ENCODE data around the gene CPNE8. TPM values are rescaled to one million over a fixed set of nuclear protein-coding genes. Genes with fewer than 3 reads are reported as not detected.

The CPNE8 gene
- total RNA-seq, 3 donors from 2014 or later: 11.3 to 29.8 (median 28.3) TPM

GRCh38 chr12:38689704-38690103 lies 215.7 kb downstream of the CPNE8 start:
- Histone ChIP-seq H3K27ac (no peak overlapping the region), H3K36me3 (no peaks in the 10 kb centered on the region), H3K4me1 (no peaks in the 10 kb centered on the region), H3K9me3 (peaks cover 0 to 3% of the 10 kb centered on the region in 2 donors), H3K4me3 (no peak overlapping the region), H3K27me3 (no peaks in the 10 kb centered on the region)
- intact Hi-C loops (cut with DNase I; ENCODE audit: low total_unique reads): no loop called here
- no peak for DNase-seq (ENCODE audit: low spot score in 2 of 2)
- TF ChIP-seq CTCF (IDR thresholded peaks at IDR 0.05): no peak
- no peak for TF ChIP-seq POLR2A (IDR thresholded peaks at IDR 0.05)
- no peak for TF ChIP-seq POLR2AphosphoS5 (IDR thresholded peaks at IDR 0.05)

GRCh38 chr12:38689195-38689594 lies 216.2 kb downstream of the CPNE8 start:
- DNase-seq (ENCODE audit: low spot score in 2 of 2): no peak
- no peaks in the 10 kb centered on the region for H3K36me3 ChIP-seq
- no peaks in the 10 kb centered on the region for H3K4me1 ChIP-seq
- intact Hi-C loops (cut with DNase I; ENCODE audit: low total_unique reads): no loop called here
- H3K4me3 ChIP-seq: no peak overlapping the region
- H3K27me3 ChIP-seq: no peaks in the 10 kb centered on the region
- H3K27ac ChIP-seq: no peak overlapping the region
- H3K9me3 ChIP-seq: peaks cover 0 to 3% of the 10 kb centered on the region in 2 donors
- no peak for TF ChIP-seq POLR2AphosphoS5 (IDR thresholded peaks at IDR 0.05)
- no peak for TF ChIP-seq POLR2A (IDR thresholded peaks at IDR 0.05)
- TF ChIP-seq CTCF (IDR thresholded peaks at IDR 0.05): no peak

GRCh38 chr12:38682521-38682920 lies 222.9 kb downstream of the CPNE8 start:
- Histone ChIP-seq H3K27me3 (no peaks in the 10 kb centered on the region), H3K9me3 (peaks cover 0 to 3% of the 10 kb centered on the region in 2 donors), H3K36me3 (peaks cover 3% of the 10 kb centered on the region), H3K4me3 (no peak overlapping the region), H3K4me1 (no peaks in the 10 kb centered on the region), H3K27ac (no peak overlapping the region)
- intact Hi-C loops (cut with DNase I; ENCODE audit: low total_unique reads): no loop called here
- no peak for DNase-seq (ENCODE audit: low spot score in 2 of 2)
- TF ChIP-seq POLR2AphosphoS5 (IDR thresholded peaks at IDR 0.05): no peak
- no peak for TF ChIP-seq CTCF (IDR thresholded peaks at IDR 0.05)
- no peak for TF ChIP-seq POLR2A (IDR thresholded peaks at IDR 0.05)

GRCh38 chr12:38669530-38669929 lies 235.9 kb downstream of the CPNE8 start:
- no peak for TF ChIP-seq POLR2AphosphoS5 (IDR thresholded peaks at IDR 0.05)
- TF ChIP-seq POLR2A (IDR thresholded peaks at IDR 0.05): no peak
- no peak for TF ChIP-seq CTCF (IDR thresholded peaks at IDR 0.05)

GRCh38 chr12:38669081-38669480 lies 236.3 kb downstream of the CPNE8 start:
- Histone ChIP-seq H3K9me3 (no peaks in the 10 kb centered on the region), H3K27ac (no peak overlapping the region), H3K4me3 (no peak overlapping the region), H3K36me3 (no peaks in the 10 kb centered on the region), H3K4me1 (no peaks in the 10 kb centered on the region), H3K27me3 (no peaks in the 10 kb centered on the region)
- intact Hi-C loops (cut with DNase I; ENCODE audit: low total_unique reads): loop anchor here (10.0 kb wide), 1 partner anchor 436 kb away; no protein-coding TSS in a partner anchor
- no peak for DNase-seq (ENCODE audit: low spot score in 2 of 2)
- no peak for TF ChIP-seq CTCF (IDR thresholded peaks at IDR 0.05)
- no peak for TF ChIP-seq POLR2AphosphoS5 (IDR thresholded peaks at IDR 0.05)
- TF ChIP-seq POLR2A (IDR thresholded peaks at IDR 0.05): no peak

More at GRCh38 chr12:38669530-38669929, 235.9 kb downstream of the CPNE8 start:
- no peaks in the 10 kb centered on the region for H3K9me3 ChIP-seq
- no peaks in the 10 kb centered on the region for H3K36me3 ChIP-seq
- intact Hi-C loops (cut with DNase I; ENCODE audit: low total_unique reads): loop anchor here (10.0 kb wide), 1 partner anchor 435 kb away; no protein-coding TSS in a partner anchor
- no peak overlapping the region for H3K4me3 ChIP-seq
- no peaks in the 10 kb centered on the region for H3K4me1 ChIP-seq
- no peak overlapping the region for H3K27ac ChIP-seq
- H3K27me3 ChIP-seq: no peaks in the 10 kb centered on the region
- no peak for DNase-seq (ENCODE audit: low spot score in 2 of 2)
